MG63 (cell line): Measurements from ENCODE around the gene ZFPM1. TPM values are rescaled to one million over a fixed set of nuclear protein-coding genes. Genes with fewer than 3 reads are reported as not detected.

Source experiments
- DNase-seq: peaks from one replicate; pipeline ENCODE4 v3.0.0-alpha.2; 2020
- H3K27me3 ChIP-seq: fragments of 250-450 bp; sonication (Bioruptor Pico); 2 replicates; pipeline ENCODE4 v1.5.1; 2020; ENCODE audit warnings: mild to moderate bottlenecking, moderate library complexity
- H3K36me3 ChIP-seq: fragments of 250-450 bp; sonication (Bioruptor Pico); 2 replicates; pipeline ENCODE4 v1.5.1; 2020; ENCODE audit warnings: mild to moderate bottlenecking, moderate library complexity
- H3K4me3 ChIP-seq: fragments of 250-450 bp; sonication (Bioruptor Pico); 2 replicates; pipeline ENCODE4 v1.5.1; 2020; ENCODE audit warnings: mild to moderate bottlenecking, moderate library complexity
- H3K9me3 ChIP-seq: fragments of 250-450 bp; sonication (Bioruptor Pico); 2 replicates; pipeline ENCODE4 v1.5.1; 2020; ENCODE audit warnings: mild to moderate bottlenecking, moderate library complexity
- total RNA-seq: library from RNA; depleted of rRNA; stranded (reverse); fragments of >200 nt; shearing (Covaris generic); gene quantifications from 2 replicates; pipeline ENCODE4 v1.2.3, GENCODE V29; 2014; ENCODE audit warnings: low replicate concordance

The ZFPM1 gene
- total RNA-seq, 1 experiment from 2014 or later = 0.33 TPM

GRCh38 chr16:88414521-88415380 is 38.3 kb upstream of the ZFPM1 start:
- Histone ChIP-seq H3K36me3 (no peaks in the 10 kb centered on the region), H3K27me3 (no peaks in the 10 kb centered on the region), H3K9me3 (no peaks in the 10 kb centered on the region), H3K4me3 (no peak overlapping the region)
- DNase-seq = no peak

GRCh38 chr16:88415381-88415705 is 37.7 kb upstream of the ZFPM1 start:
- DNase-seq = no peak

GRCh38 chr16:88415713-88416323 is 37.3 kb upstream of the ZFPM1 start:
- Histone ChIP-seq H3K36me3 (no peaks in the 10 kb centered on the region), H3K4me3 (no peak overlapping the region), H3K9me3 (no peaks in the 10 kb centered on the region), H3K27me3 (no peaks in the 10 kb centered on the region)
- DNase-seq = no peak

More at GRCh38 chr16:88415381-88415705, 37.7 kb upstream of the ZFPM1 start:
- H3K9me3 ChIP-seq = no peaks in the 10 kb centered on the region
- no peak overlapping the region for H3K4me3 ChIP-seq
- no peaks in the 10 kb centered on the region for H3K27me3 ChIP-seq
- no peaks in the 10 kb centered on the region for H3K36me3 ChIP-seq

- Histone ChIP-seq H3K36me3 (no peaks in the 10 kb centered on the region), H3K27me3 (no peaks in the 10 kb centered on the region), H3K4me3 (no peak overlapping the region), H3K9me3 (no peaks in the 10 kb centered on the region)
- no peak for DNase-seq
Observed at GRCh38 chr16:88416686-88417085, 36.4 kb upstream of the ZFPM1 start.

- Histone ChIP-seq H3K4me3 (no peak overlapping the region), H3K27me3 (no peaks in the 10 kb centered on the region), H3K9me3 (no peaks in the 10 kb centered on the region), H3K36me3 (no peaks in the 10 kb centered on the region)
- DNase-seq = no peak
Observed at GRCh38 chr16:88417684-88418476, 35.2 kb upstream of the ZFPM1 start.

GRCh38 chr16:88418869-88419268 is 34.2 kb upstream of the ZFPM1 start:
- Histone ChIP-seq H3K4me3 (no peak overlapping the region), H3K36me3 (no peaks in the 10 kb centered on the region), H3K27me3 (no peaks in the 10 kb centered on the region), H3K9me3 (no peaks in the 10 kb centered on the region)
- no peak for DNase-seq

- no peak for DNase-seq
- no peaks in the 10 kb centered on the region for H3K9me3 ChIP-seq
- no peak overlapping the region for H3K4me3 ChIP-seq
- no peaks in the 10 kb centered on the region for H3K36me3 ChIP-seq
- H3K27me3 ChIP-seq = no peaks in the 10 kb centered on the region
Observed at GRCh38 chr16:88419790-88420189, 33.3 kb upstream of the ZFPM1 start.

- Histone ChIP-seq H3K27me3 (no peaks in the 10 kb centered on the region), H3K9me3 (no peaks in the 10 kb centered on the region), H3K36me3 (no peaks in the 10 kb centered on the region), H3K4me3 (no peak overlapping the region)
- DNase-seq = no peak
Observed at GRCh38 chr16:88420496-88420895, 32.6 kb upstream of the ZFPM1 start.

- H3K36me3 ChIP-seq = no peaks in the 10 kb centered on the region
- H3K27me3 ChIP-seq = no peaks in the 10 kb centered on the region
- H3K4me3 ChIP-seq = no peak overlapping the region
- DNase-seq = no peak
- H3K9me3 ChIP-seq = no peaks in the 10 kb centered on the region
Observed at GRCh38 chr16:88421301-88421700, 31.8 kb upstream of the ZFPM1 start.

- no peak for DNase-seq
- H3K36me3 ChIP-seq = no peaks in the 10 kb centered on the region
- no peaks in the 10 kb centered on the region for H3K27me3 ChIP-seq
- no peak overlapping the region for H3K4me3 ChIP-seq
- H3K9me3 ChIP-seq = no peaks in the 10 kb centered on the region
Observed at GRCh38 chr16:88421871-88422433, 31.1 kb upstream of the ZFPM1 start.

- no peaks in the 10 kb centered on the region for H3K27me3 ChIP-seq
- no peak for DNase-seq
- no peak overlapping the region for H3K4me3 ChIP-seq
- no peaks in the 10 kb centered on the region for H3K36me3 ChIP-seq
- no peaks in the 10 kb centered on the region for H3K9me3 ChIP-seq
Observed at GRCh38 chr16:88422733-88423447, 30.2 kb upstream of the ZFPM1 start.

- Histone ChIP-seq H3K36me3 (no peaks in the 10 kb centered on the region), H3K9me3 (no peaks in the 10 kb centered on the region), H3K4me3 (no peak overlapping the region), H3K27me3 (no peaks in the 10 kb centered on the region)
- DNase-seq = no peak
Observed at GRCh38 chr16:88423448-88423850, 29.6 kb upstream of the ZFPM1 start.

GRCh38 chr16:88424587-88425235 is 28.4 kb upstream of the ZFPM1 start:
- DNase-seq = no peak
- Histone ChIP-seq H3K27me3 (no peaks in the 10 kb centered on the region), H3K9me3 (no peaks in the 10 kb centered on the region), H3K36me3 (no peaks in the 10 kb centered on the region), H3K4me3 (no peak overlapping the region)

- Histone ChIP-seq H3K4me3 (no peak overlapping the region), H3K36me3 (no peaks in the 10 kb centered on the region), H3K9me3 (no peaks in the 10 kb centered on the region), H3K27me3 (no peaks in the 10 kb centered on the region)
- DNase-seq = no peak
Observed at GRCh38 chr16:88426018-88426417, 27.1 kb upstream of the ZFPM1 start.

- H3K9me3 ChIP-seq = no peaks in the 10 kb centered on the region
- no peak overlapping the region for H3K4me3 ChIP-seq
- H3K27me3 ChIP-seq = no peaks in the 10 kb centered on the region
- H3K36me3 ChIP-seq = no peaks in the 10 kb centered on the region
- DNase-seq = no peak
Observed at GRCh38 chr16:88427376-88427775, 25.7 kb upstream of the ZFPM1 start.

- DNase-seq = no peak
- Histone ChIP-seq H3K36me3 (no peaks in the 10 kb centered on the region), H3K27me3 (no peaks in the 10 kb centered on the region), H3K4me3 (no peak overlapping the region), H3K9me3 (no peaks in the 10 kb centered on the region)
Observed at GRCh38 chr16:88428156-88428555, 24.9 kb upstream of the ZFPM1 start.
